Endodermal cell (in vitro differentiated cells): ENCODE results near the gene NT5DC1. TPM values are rescaled to one million over a fixed set of nuclear protein-coding genes. Genes with fewer than 3 reads are reported as not detected.

ENCODE experiments used
- DNase-seq: peaks from one replicate; pipeline ENCODE4 v3.0.0-alpha.2; 2017
- H3K27ac ChIP-seq: 2 replicates; pipeline ENCODE4 v1.5.1; 2013; ENCODE audit warnings: mild to moderate bottlenecking, low read depth, low read length, moderate library complexity
- H3K27me3 ChIP-seq: 2 replicates; pipeline ENCODE4 v1.6.1; 2013; ENCODE audit warnings: mild to moderate bottlenecking, low read length, moderate library complexity; ENCODE audit not compliant: insufficient read depth, control insufficient read depth, poor library complexity, severe bottlenecking
- H3K36me3 ChIP-seq: 2 replicates; pipeline ENCODE4 v1.7.0; 2013; ENCODE audit warnings: mild to moderate bottlenecking, low read length, moderate library complexity; ENCODE audit not compliant: control insufficient read depth, insufficient read depth
- H3K4me1 ChIP-seq: one replicate; pipeline ENCODE4 v1.7.0; 2013; ENCODE audit warnings: low read length; ENCODE audit not compliant: control insufficient read depth, insufficient read depth
- H3K4me3 ChIP-seq: 2 replicates; pipeline ENCODE4 v1.5.1; 2013; ENCODE audit warnings: mild to moderate bottlenecking, low read length, moderate library complexity
- H3K9ac ChIP-seq: 2 replicates; pipeline ENCODE4 v1.6.1; 2013; ENCODE audit warnings: mild to moderate bottlenecking, low read length, moderate library complexity; ENCODE audit not compliant: poor library complexity, severe bottlenecking; ENCODE audit errors: extremely low read depth
- H3K9me3 ChIP-seq: 2 replicates; pipeline ENCODE4 v1.6.1; 2013; ENCODE audit warnings: mild to moderate bottlenecking, low read length, moderate library complexity; ENCODE audit not compliant: control insufficient read depth
- H3K27ac Mint-ChIP-seq: 2 replicates; pipeline ENCODE4 v1.8.0; 2020; ENCODE audit warnings: mixed read lengths
- H3K27me3 Mint-ChIP-seq: 2 replicates; pipeline ENCODE4 v1.8.0; 2021; ENCODE audit warnings: mild to moderate bottlenecking, mixed read lengths; ENCODE audit not compliant: insufficient read depth
- H3K36me3 Mint-ChIP-seq: 2 replicates; pipeline ENCODE4 v1.8.0; 2020; ENCODE audit warnings: low read depth, mixed read lengths
- H3K4me1 Mint-ChIP-seq: 2 replicates; pipeline ENCODE4 v1.8.0; 2020; ENCODE audit warnings: mixed read lengths
- H3K4me3 Mint-ChIP-seq: 2 replicates; pipeline ENCODE4 v1.8.0; 2020; ENCODE audit warnings: mild to moderate bottlenecking, moderate library complexity, mixed read lengths
- H3K9me3 Mint-ChIP-seq: 2 replicates; pipeline ENCODE4 v1.8.0; 2020; ENCODE audit warnings: mild to moderate bottlenecking, mixed read lengths
- WGBS, 2 experiments: methylation state at CpG; one replicate each; pipeline versions ENCODE4 v1.1.5 to v1.1.7; 2013; ENCODE audit warnings: missing lambda C conversion rate in 2 of 2, mixed read lengths in 1 of 2; ENCODE audit not compliant: insufficient coverage in 1 of 2, insufficient read length in 1 of 2; 5-methylcytosine and 5-hydroxymethylcytosine counted together
- total RNA-seq, 2 donors: library from RNA; stranded (reverse); fragmentation: NEBNext Ultra II Directional in 1 of 2; extraction: Animal tissue kit (Norgen Biotek cat#: 25700) in 1 of 2; gene quantifications; 2 replicates in 1 of 2; 3 replicates in 1 of 2; pipeline ENCODE4 v1.2.1, GENCODE V29; 2021
- TF ChIP-seq, protein P1 (sequence below): fragments of 200-600 bp; sonication (generic); conservative IDR thresholded peaks from 2 replicates; pipeline ENCODE4 v1.5.0; 2021; ENCODE audit warnings: antibody characterized with exemption, mild to moderate bottlenecking

The NT5DC1 gene
- total RNA-seq, 2 donors from 2014 or later = 83.0 to 136 TPM

DNA sequence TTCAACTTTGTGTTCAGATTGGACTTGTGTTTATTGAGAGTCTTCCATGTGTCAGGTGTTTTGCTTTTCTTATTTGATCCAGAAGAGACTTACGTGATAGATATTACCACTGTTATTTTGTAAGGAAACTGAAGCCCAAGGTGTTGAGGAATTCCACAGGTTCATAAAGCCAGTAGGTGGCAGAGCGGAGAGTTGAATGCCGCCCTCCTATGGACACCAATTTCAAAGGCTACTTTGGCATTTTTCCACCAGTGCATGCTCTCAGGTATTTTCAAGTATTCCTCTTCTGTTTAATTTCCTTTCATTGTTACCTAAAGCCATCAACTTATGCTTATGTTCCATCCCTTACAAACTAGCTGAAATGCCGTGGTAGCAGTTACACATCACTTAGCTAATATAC is 39.3 kb downstream of the NT5DC1 start:
- H3K4me1 Mint-ChIP-seq = peaks cover 23% of the 10 kb centered on the region
- H3K9ac ChIP-seq = no peak overlapping the region
- WGBS, 2 experiments = 68 to 74% methylated on average over 3 to 4 of the region's 4 CpGs
- H3K4me1 ChIP-seq = peaks cover 2% of the 10 kb centered on the region
- H3K27ac Mint-ChIP-seq = peak overlapping the region; percentile 49
- H3K27me3 ChIP-seq = no peaks in the 10 kb centered on the region
- H3K9me3 ChIP-seq = no peaks in the 10 kb centered on the region
- TF ChIP-seq, protein P1, sequence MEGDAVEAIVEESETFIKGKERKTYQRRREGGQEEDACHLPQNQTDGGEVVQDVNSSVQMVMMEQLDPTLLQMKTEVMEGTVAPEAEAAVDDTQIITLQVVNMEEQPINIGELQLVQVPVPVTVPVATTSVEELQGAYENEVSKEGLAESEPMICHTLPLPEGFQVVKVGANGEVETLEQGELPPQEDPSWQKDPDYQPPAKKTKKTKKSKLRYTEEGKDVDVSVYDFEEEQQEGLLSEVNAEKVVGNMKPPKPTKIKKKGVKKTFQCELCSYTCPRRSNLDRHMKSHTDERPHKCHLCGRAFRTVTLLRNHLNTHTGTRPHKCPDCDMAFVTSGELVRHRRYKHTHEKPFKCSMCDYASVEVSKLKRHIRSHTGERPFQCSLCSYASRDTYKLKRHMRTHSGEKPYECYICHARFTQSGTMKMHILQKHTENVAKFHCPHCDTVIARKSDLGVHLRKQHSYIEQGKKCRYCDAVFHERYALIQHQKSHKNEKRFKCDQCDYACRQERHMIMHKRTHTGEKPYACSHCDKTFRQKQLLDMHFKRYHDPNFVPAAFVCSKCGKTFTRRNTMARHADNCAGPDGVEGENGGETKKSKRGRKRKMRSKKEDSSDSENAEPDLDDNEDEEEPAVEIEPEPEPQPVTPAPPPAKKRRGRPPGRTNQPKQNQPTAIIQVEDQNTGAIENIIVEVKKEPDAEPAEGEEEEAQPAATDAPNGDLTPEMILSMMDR = peak; percentile 75
- H3K4me3 Mint-ChIP-seq = no peak overlapping the region
- H3K36me3 Mint-ChIP-seq = peaks cover 13% of the 10 kb centered on the region
- DNase-seq = no peak
- peaks cover 25% of the 10 kb centered on the region for H3K36me3 ChIP-seq
- no peak overlapping the region for H3K4me3 ChIP-seq
- no peaks in the 10 kb centered on the region for H3K9me3 Mint-ChIP-seq
- H3K27me3 Mint-ChIP-seq = no peaks in the 10 kb centered on the region
- H3K27ac ChIP-seq = no peak overlapping the region

DNA sequence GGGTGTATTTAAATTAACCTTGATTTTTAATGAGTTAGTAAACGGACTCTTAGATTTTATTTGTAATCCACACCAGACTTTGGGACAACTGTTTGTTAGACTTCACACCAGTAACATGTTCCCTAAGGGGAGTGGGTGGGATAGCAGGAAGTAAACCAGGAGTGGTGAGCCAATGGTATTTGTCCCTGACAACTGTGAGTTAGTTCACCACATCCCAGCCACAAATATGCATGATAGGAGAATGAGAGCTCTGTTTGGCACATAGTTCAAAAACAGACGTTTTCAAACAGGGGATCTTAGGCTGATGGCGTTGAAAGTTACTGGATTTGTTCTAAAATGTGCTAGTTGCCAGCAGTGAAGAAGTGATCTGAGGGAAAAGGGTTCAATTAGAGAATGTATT is 44.0 kb downstream of the NT5DC1 start:
- Histone ChIP-seq H3K9me3 (peaks cover 12% of the 10 kb centered on the region), H3K27me3 (no peaks in the 10 kb centered on the region), H3K9ac (no peak overlapping the region), H3K36me3 (peaks cover 16% of the 10 kb centered on the region), H3K4me1 (peaks cover 4% of the 10 kb centered on the region), H3K4me3 (no peak overlapping the region), H3K27ac (no peak overlapping the region)
- no peaks in the 10 kb centered on the region for H3K27me3 Mint-ChIP-seq
- no peak overlapping the region for H3K4me3 Mint-ChIP-seq
- TF ChIP-seq, protein P1 = no peak
- H3K27ac Mint-ChIP-seq = peak overlapping the region; percentile 15
- DNase-seq = no peak
- peaks cover 38% of the 10 kb centered on the region for H3K4me1 Mint-ChIP-seq
- WGBS, 2 experiments = 84 to 94% methylated on average over 2 to 3 of the region's 3 CpGs
- H3K9me3 Mint-ChIP-seq = peaks cover 3% of the 10 kb centered on the region
- H3K36me3 Mint-ChIP-seq = peaks cover 2% of the 10 kb centered on the region

DNA sequence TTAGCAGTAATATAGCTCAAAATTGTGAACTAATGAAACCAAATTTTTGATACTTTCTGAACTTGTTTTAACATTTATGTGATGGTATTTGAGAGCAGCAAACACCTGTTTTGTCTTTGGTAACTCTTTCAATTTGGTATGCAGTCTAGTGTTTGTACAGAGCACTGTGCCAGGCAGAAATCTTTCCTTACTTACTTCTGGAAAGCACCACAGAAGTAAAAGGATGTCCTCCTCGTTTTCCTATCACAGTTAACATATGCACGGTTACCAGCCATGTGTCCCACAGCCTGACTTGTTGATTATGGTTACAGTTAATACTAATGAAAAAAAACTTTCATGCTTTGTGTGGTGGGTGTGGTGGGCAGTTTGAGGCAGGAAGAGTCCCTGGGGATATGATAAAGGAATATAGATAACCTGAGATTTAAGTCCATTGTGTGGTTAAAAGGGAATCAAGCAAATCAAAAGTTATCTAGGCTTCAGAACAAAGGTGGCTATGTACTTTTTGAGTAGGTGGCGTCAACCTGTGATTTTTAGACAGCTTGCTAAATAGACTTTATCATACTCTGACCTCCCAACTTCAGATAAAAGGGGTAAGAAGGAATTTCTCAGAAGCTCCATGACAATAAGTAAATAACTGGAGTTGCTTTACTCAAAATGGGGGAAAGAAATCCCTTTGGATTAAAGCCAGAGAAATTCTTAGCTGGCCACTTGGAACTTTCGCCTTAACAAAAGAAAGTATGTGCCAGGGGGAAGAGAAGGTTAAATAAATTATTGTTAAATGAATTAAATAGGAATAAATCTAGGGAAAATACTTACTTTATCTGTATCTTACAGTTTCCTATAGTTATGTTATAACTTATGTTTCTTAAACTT is 45.4 kb downstream of the NT5DC1 start:
- no peaks in the 10 kb centered on the region for H3K27me3 Mint-ChIP-seq
- peaks cover 12% of the 10 kb centered on the region for H3K36me3 Mint-ChIP-seq
- no peak overlapping the region for H3K9ac ChIP-seq
- H3K36me3 ChIP-seq = peaks cover 14% of the 10 kb centered on the region
- no peak overlapping the region for H3K27ac ChIP-seq
- TF ChIP-seq, protein P1 = no peak
- H3K4me3 Mint-ChIP-seq = no peak overlapping the region
- H3K9me3 Mint-ChIP-seq = peaks cover 3% of the 10 kb centered on the region
- WGBS, 2 experiments = 45% methylated on average over 4 of the region's 4 CpGs; no CpG with 5 or more reads in 1 of the 2 experiments
- H3K9me3 ChIP-seq = peaks cover 12% of the 10 kb centered on the region
- peak; percentile 55 for DNase-seq
- peaks cover 47% of the 10 kb centered on the region for H3K4me1 Mint-ChIP-seq
- H3K4me3 ChIP-seq = peak overlapping the region; percentile 15
- H3K27ac Mint-ChIP-seq = peak overlapping the region; percentile 88
- peaks cover 4% of the 10 kb centered on the region for H3K4me1 ChIP-seq
- H3K27me3 ChIP-seq = no peaks in the 10 kb centered on the region
